WTC11 (cell line): ENCODE measurements around the gene OSBP2. TPM values are rescaled to one million over a fixed set of nuclear protein-coding genes. Genes with fewer than 3 reads are reported as not detected.

ENCODE experiments used
- ATAC-seq: fragments of 200-7000 bp; cut with Tn5 transposase; 2 replicates; pipeline ENCODE4 v1.10.0; 2021; ENCODE audit warnings: mild to moderate bottlenecking, moderate library complexity
- CTCF ChIA-PET: fragments of 300-600 bp; sonication (Branson Sonifier 250); formaldehyde crosslinking; loops from one replicate; lab custom pipeline; 2021; ENCODE audit warnings: antibody characterized with exemption; lab: Charles Lee
- POLR2A ChIA-PET: fragments of 350-600 bp; sonication (Branson Sonifier 250); formaldehyde crosslinking; loops from one replicate; lab custom pipeline; 2021; ENCODE audit warnings: antibody characterized with exemption; lab: Charles Lee
- DNase-seq: peaks from one replicate; pipeline ENCODE4 v3.0.0; 2021; ENCODE audit warnings: low spot score
- H3K27ac Mint-ChIP-seq: 2 replicates; pipeline ENCODE4 v1.8.0; 2021; ENCODE audit warnings: mixed read lengths
- H3K27me3 Mint-ChIP-seq: 2 replicates; pipeline ENCODE4 v1.8.0; 2021; ENCODE audit warnings: low read depth, mild to moderate bottlenecking, moderate library complexity, mixed read lengths
- H3K36me3 Mint-ChIP-seq: 2 replicates; pipeline ENCODE4 v1.8.0; 2021; ENCODE audit warnings: mixed read lengths
- H3K4me1 Mint-ChIP-seq: 2 replicates; pipeline ENCODE4 v1.8.0; 2022; ENCODE audit warnings: mixed read lengths
- H3K4me3 Mint-ChIP-seq: 2 replicates; pipeline ENCODE4 v1.8.0; 2021; ENCODE audit warnings: mild to moderate bottlenecking, moderate library complexity, mixed read lengths
- H3K9me3 Mint-ChIP-seq: 2 replicates; pipeline ENCODE4 v1.8.0; 2021; ENCODE audit warnings: mixed read lengths
- ARID4B ChIP-seq: sonication (generic); formaldehyde crosslinking; IDR thresholded peaks from 2 replicates; pipeline ENCODE4 v1.8.0; 2023; ENCODE audit warnings: missing genetic modification reagents, mild to moderate bottlenecking, borderline replicate concordance
- CREM ChIP-seq: sonication (generic); formaldehyde crosslinking; IDR thresholded peaks from 2 replicates; pipeline ENCODE4 v1.8.1; 2022; ENCODE audit warnings: mild to moderate bottlenecking, missing genetic modification reagents, moderate library complexity
- CTCF ChIP-seq: fragments of 200-600 bp; IDR thresholded peaks from 2 replicates; pipeline ENCODE4 v1.8.0; 2022; ENCODE audit warnings: antibody characterized with exemption
- ESRRA ChIP-seq: sonication (generic); formaldehyde crosslinking; IDR thresholded peaks from 2 replicates; pipeline ENCODE4 v1.8.1; 2022; ENCODE audit warnings: mild to moderate bottlenecking, missing genetic modification reagents, borderline replicate concordance
- ETV6 ChIP-seq: sonication (generic); formaldehyde crosslinking; IDR thresholded peaks from 2 replicates; pipeline ENCODE4 v1.8.1; 2022; ENCODE audit warnings: mild to moderate bottlenecking, missing genetic modification reagents
- SOX15 ChIP-seq: fragments of 250-450 bp; sonication (Bioruptor Pico); IDR thresholded peaks from 2 replicates; pipeline ENCODE4 v1.9.0; 2021; ENCODE audit warnings: mild to moderate bottlenecking
- ZNF423 ChIP-seq: fragments of 250-450 bp; sonication (Bioruptor Pico); IDR thresholded peaks from 2 replicates; pipeline ENCODE4 v2.1.2; 2022; ENCODE audit warnings: mild to moderate bottlenecking, moderate library complexity
- ZNF671 ChIP-seq: fragments of 250-450 bp; sonication (Bioruptor Pico); IDR thresholded peaks from 2 replicates; pipeline ENCODE4 v1.8.0; 2021; ENCODE audit warnings: mild to moderate bottlenecking
- total RNA-seq: library from RNA; stranded (reverse); gene quantifications from 3 replicates; pipeline ENCODE4 v1.2.3, GENCODE V29; 2021
- TF ChIP-seq, protein P1 (sequence below): sonication (generic); formaldehyde crosslinking; IDR thresholded peaks from 2 replicates; pipeline ENCODE4 v1.8.1; 2022; ENCODE audit warnings: low read depth, missing genetic modification reagents, borderline replicate concordance
- TF ChIP-seq, protein P2 (sequence below): sonication (generic); formaldehyde crosslinking; IDR thresholded peaks from 2 replicates; pipeline ENCODE4 v1.8.1; 2022; ENCODE audit warnings: mild to moderate bottlenecking, moderate library complexity, missing genetic modification reagents
- TF ChIP-seq, protein P3 (sequence below): sonication (generic); formaldehyde crosslinking; IDR thresholded peaks from 2 replicates; pipeline ENCODE4 v1.8.1; 2023; ENCODE audit warnings: mild to moderate bottlenecking, missing genetic modification reagents
- TF ChIP-seq, protein P4 (sequence below): sonication (generic); formaldehyde crosslinking; IDR thresholded peaks from 2 replicates; pipeline ENCODE4 v1.8.0; 2022; ENCODE audit warnings: mild to moderate bottlenecking, missing genetic modification reagents
- TF ChIP-seq, protein P5 (sequence below): fragments of 250-450 bp; sonication (Bioruptor Pico); IDR thresholded peaks from 2 replicates; pipeline ENCODE4 v2.1.2; 2022; ENCODE audit warnings: mild to moderate bottlenecking, moderate library complexity

Gene OSBP2
- total RNA-seq, 1 experiment from 2014 or later: 4.1 TPM

DNA sequence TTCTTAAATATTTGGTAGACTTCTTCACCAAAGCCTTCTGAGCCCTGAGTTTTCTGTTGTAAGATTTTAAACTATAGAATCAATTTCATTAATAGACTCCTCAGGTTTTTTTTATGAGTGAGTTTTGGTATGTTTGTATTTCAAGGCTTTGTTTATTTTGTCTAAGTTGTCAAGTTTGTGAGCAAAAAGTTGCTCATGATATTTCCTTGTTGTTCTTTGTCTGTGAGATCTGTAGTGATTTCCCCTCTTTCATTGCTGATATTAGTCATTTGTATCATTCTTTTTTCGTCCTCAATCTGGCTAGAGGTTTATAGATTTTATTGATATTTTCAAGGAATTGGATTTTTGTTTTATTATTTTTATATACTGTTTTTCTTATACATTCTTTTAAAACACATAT is 152.9 kb downstream of the OSBP2 start:
- ChIA-PET POLR2A (no interaction called here), CTCF (no interaction called here)

GRCh38 chr22:30855266-30855665 is 160.6 kb downstream of the OSBP2 start:
- Mint-ChIP-seq H3K4me1 (no peaks in the 10 kb centered on the region), H3K27me3 (no peaks in the 10 kb centered on the region), H3K9me3 (peaks cover 8% of the 10 kb centered on the region), H3K4me3 (no peak overlapping the region), H3K27ac (no peak overlapping the region), H3K36me3 (no peaks in the 10 kb centered on the region)
- ChIA-PET CTCF (no interaction called here), POLR2A (no interaction called here)
- DNase-seq (no peak), ATAC-seq (no peak)
- TF ChIP-seq ZNF423 (CRISPR knock-in tag) (no peak), ZNF671 (no peak), ETV6 (no peak), SOX15 (CRISPR knock-in tag) (no peak), ARID4B (CRISPR knock-in tag) (no peak), CTCF (no peak), ESRRA (CRISPR knock-in tag) (no peak)
- TF ChIP-seq, protein P1, sequence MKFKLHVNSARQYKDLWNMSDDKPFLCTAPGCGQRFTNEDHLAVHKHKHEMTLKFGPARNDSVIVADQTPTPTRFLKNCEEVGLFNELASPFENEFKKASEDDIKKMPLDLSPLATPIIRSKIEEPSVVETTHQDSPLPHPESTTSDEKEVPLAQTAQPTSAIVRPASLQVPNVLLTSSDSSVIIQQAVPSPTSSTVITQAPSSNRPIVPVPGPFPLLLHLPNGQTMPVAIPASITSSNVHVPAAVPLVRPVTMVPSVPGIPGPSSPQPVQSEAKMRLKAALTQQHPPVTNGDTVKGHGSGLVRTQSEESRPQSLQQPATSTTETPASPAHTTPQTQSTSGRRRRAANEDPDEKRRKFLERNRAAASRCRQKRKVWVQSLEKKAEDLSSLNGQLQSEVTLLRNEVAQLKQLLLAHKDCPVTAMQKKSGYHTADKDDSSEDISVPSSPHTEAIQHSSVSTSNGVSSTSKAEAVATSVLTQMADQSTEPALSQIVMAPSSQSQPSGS (CRISPR knock-in tag): no peak
- TF ChIP-seq, protein P2, sequence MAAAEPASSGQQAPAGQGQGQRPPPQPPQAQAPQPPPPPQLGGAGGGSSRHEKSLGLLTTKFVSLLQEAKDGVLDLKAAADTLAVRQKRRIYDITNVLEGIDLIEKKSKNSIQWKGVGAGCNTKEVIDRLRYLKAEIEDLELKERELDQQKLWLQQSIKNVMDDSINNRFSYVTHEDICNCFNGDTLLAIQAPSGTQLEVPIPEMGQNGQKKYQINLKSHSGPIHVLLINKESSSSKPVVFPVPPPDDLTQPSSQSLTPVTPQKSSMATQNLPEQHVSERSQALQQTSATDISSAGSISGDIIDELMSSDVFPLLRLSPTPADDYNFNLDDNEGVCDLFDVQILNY (CRISPR knock-in tag): no peak
- TF ChIP-seq, protein P3, sequence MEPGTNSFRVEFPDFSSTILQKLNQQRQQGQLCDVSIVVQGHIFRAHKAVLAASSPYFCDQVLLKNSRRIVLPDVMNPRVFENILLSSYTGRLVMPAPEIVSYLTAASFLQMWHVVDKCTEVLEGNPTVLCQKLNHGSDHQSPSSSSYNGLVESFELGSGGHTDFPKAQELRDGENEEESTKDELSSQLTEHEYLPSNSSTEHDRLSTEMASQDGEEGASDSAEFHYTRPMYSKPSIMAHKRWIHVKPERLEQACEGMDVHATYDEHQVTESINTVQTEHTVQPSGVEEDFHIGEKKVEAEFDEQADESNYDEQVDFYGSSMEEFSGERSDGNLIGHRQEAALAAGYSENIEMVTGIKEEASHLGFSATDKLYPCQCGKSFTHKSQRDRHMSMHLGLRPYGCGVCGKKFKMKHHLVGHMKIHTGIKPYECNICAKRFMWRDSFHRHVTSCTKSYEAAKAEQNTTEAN (CRISPR knock-in tag): no peak

More for the DNA sequence above, 152.9 kb downstream of the OSBP2 start:
- H3K4me3 Mint-ChIP-seq: no peak overlapping the region
- H3K9me3 Mint-ChIP-seq: peaks cover 5% of the 10 kb centered on the region; the same call in 1 of the 2 replicates
- DNase-seq (no peak), ATAC-seq (no peak)
- TF ChIP-seq CREM (CRISPR knock-in tag): no peak
- TF ChIP-seq, protein P4, sequence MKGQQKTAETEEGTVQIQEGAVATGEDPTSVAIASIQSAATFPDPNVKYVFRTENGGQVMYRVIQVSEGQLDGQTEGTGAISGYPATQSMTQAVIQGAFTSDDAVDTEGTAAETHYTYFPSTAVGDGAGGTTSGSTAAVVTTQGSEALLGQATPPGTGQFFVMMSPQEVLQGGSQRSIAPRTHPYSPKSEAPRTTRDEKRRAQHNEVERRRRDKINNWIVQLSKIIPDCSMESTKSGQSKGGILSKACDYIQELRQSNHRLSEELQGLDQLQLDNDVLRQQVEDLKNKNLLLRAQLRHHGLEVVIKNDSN (CRISPR knock-in tag): no peak
- TF ChIP-seq, protein P2 (CRISPR knock-in tag): no peak
- TF ChIP-seq, protein P5, sequence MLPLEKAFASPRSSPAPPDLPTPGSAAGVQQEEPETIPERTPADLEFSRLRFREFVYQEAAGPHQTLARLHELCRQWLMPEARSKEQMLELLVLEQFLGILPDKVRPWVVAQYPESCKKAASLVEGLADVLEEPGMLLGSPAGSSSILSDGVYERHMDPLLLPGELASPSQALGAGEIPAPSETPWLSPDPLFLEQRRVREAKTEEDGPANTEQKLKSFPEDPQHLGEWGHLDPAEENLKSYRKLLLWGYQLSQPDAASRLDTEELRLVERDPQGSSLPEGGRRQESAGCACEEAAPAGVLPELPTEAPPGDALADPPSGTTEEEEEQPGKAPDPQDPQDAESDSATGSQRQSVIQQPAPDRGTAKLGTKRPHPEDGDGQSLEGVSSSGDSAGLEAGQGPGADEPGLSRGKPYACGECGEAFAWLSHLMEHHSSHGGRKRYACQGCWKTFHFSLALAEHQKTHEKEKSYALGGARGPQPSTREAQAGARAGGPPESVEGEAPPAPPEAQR: no peak
- TF ChIP-seq ETV6: no peak
- no peaks in the 10 kb centered on the region for H3K36me3 Mint-ChIP-seq
- no peaks in the 10 kb centered on the region for H3K27me3 Mint-ChIP-seq
- H3K27ac Mint-ChIP-seq: no peak overlapping the region
- no peaks in the 10 kb centered on the region for H3K4me1 Mint-ChIP-seq
